ENCODE data around the gene SPPL2B. TPM values are rescaled to one million over a fixed set of nuclear protein-coding genes. Genes with fewer than 3 reads are reported as not detected.

Gene SPPL2B
- total RNA-seq, 2 donors from 2014 or later = 75.8 to 202 TPM

GRCh38 chr19:2381148-2381820, 52.8 kb downstream of the SPPL2B start:
- DNase-seq (no peak), ATAC-seq (no peak)
- H3K36me3 ChIP-seq (replicated peaks in 1 of 2; ENCODE audit: insufficient read depth in 1 of 2, low read depth in 2 of 2) = no peaks in the 10 kb centered on the region
- no peaks in the 10 kb centered on the region for H3K4me1 ChIP-seq
- intact Hi-C loops (cut with DNase I) = loop anchor here (10.0 kb wide), 1 partner anchor 226 kb away; the partner anchor contains the start of gene AP3D1
- H3K27me3 ChIP-seq = no peaks in the 10 kb centered on the region
- no peak overlapping the region for H3K4me3 ChIP-seq
- WGBS, 2 donors = 49 to 67% methylated on average over 17 to 18 of the region's 18 CpGs
- H3K9me3 ChIP-seq = peaks cover 0 to 6% (median 0%) of the 10 kb centered on the region in 3 donors
- H3K27ac ChIP-seq = no peak overlapping the region
- no peak for TF ChIP-seq POLR2A (IDR thresholded peaks at IDR 0.05)
- TF ChIP-seq CTCF (IDR thresholded peaks at IDR 0.05) = no peak

- ATAC-seq (no peak), DNase-seq (no peak)
- Histone ChIP-seq H3K27ac (no peak overlapping the region), H3K4me1 (no peaks in the 10 kb centered on the region), H3K27me3 (no peaks in the 10 kb centered on the region), H3K36me3 (replicated peaks in 1 of 2; ENCODE audit: insufficient read depth in 1 of 2, low read depth in 2 of 2) (no peaks in the 10 kb centered on the region), H3K9me3 (peaks cover 0 to 6% (median 0%) of the 10 kb centered on the region in 3 donors), H3K4me3 (no peak overlapping the region)
- intact Hi-C loops (cut with DNase I) = loop anchor here (10.0 kb wide), 1 partner anchor 228 kb away; the partner anchor contains the start of gene AP3D1
- whole genome bisulfite sequencing, 2 donors = 82 to 86% methylated on average over 13 of the region's 13 CpGs
- no peak for TF ChIP-seq POLR2A (IDR thresholded peaks at IDR 0.05)
Measured at GRCh38 chr19:2382530-2383222, 54.2 kb downstream of the SPPL2B start.

DNA sequence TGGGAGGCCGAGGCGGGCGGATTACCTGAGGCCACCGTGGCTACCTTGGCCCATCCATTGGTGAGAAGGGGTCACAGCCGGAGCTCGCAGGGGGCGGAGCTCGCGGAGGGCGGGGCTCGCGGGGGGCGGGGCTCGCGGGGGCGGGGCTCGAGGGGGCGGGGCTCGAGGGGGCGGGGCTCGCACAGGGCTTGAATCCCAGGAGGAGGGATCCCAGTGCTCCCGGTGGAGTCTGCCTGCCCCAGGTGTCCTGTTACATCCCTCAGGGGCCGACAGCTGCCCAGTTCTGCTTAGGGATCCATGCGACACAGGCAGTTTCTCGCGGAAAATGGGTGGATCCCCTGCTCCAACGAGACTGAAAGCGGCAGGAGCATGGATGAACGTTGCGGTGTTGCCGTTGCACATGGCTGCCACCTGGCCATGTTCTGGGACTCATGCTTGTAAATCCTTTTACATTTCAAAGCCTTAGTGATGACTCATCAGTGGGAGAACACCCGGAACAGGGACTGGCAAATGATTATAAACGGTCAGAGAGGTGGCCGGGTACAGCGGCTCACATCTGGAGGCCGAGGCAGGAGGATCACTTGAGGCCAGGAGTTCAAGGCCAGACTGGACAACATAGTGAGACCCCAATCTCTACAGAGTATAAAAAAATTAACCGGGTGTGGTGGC, 56.7 kb downstream of the SPPL2B start:
- H3K36me3 ChIP-seq (replicated peaks in 1 of 2; ENCODE audit: insufficient read depth in 1 of 2, low read depth in 2 of 2) = no peaks in the 10 kb centered on the region
- no peak overlapping the region for H3K27ac ChIP-seq
- no peaks in the 10 kb centered on the region for H3K27me3 ChIP-seq
- peaks cover 0 to 6% (median 0%) of the 10 kb centered on the region in 3 donors for H3K9me3 ChIP-seq
- ATAC-seq (peak; percentile 52), DNase-seq (peak; percentile 18 to 59 (median 42))
- no peak for TF ChIP-seq CTCF (IDR thresholded peaks at IDR 0.05)
- no peak for TF ChIP-seq POLR2A (IDR thresholded peaks at IDR 0.05)
- intact Hi-C loops (cut with DNase I) = loop anchor here (5.0 to 10.0 kb wide), 2 partner anchors 98 to 230 kb away; partner anchors contain the start of gene AP3D1
- 23 to 57% methylated on average over 11 to 34 of the region's 37 CpGs for WGBS, 2 donors
- H3K4me1 ChIP-seq = no peaks in the 10 kb centered on the region
- no peak overlapping the region for H3K4me3 ChIP-seq

DNA sequence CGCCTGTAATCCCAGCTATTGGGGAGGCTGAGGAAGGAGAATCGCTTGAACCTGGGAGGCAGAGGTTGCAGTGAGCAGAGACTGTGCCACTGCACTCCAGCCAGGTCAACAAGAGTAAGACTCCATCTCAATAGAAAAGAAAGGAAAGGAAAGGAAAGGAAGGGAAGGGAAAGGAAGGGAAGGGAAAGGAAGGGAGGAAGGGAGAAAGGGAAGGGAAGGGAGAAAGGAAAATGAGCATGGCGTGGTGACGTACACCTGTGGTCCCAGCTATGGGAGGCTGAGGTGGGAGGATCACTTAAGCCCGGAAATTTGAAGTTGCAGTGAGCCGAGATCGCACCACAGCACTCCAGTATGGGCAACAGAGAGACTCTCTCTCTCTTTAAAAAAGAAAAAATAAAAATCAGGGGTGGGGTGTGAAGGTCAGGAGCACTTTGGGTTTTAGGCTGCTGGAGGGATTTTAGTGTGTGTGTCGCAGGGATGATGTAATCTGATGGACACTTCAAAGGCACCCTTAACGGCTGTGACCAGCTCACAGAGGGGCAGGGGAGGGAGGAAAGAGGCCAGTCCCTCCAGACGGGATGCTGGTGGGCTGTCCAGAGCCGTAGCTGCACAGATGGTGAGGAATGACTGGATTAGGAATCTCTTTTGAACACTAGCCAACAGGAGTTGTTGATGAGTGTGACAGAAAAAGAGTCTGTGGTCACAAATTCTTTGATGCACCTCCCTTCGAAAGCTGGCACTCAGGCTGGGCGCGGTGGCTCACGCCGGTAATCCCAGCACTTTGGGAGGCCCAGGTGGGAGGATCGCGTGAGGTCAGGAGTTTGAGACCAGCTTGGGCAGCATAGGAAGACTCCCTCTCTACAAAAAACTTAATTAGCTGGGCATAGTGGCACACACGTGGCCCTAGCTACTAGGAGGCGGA, 59.1 kb downstream of the SPPL2B start:
- Histone ChIP-seq H3K27ac (no peak overlapping the region), H3K4me1 (no peaks in the 10 kb centered on the region), H3K9me3 (no peaks in the 10 kb centered on the region), H3K36me3 (replicated peaks in 1 of 2; ENCODE audit: insufficient read depth in 1 of 2, low read depth in 2 of 2) (no peaks in the 10 kb centered on the region), H3K4me3 (no peak overlapping the region), H3K27me3 (no peaks in the 10 kb centered on the region)
- DNase-seq (no peak), ATAC-seq (no peak)
- 68 to 74% methylated on average over 15 to 20 of the region's 20 CpGs for WGBS, 2 donors
- intact Hi-C loops (cut with DNase I) = loop anchor here (5.0 to 10.0 kb wide), 2 partner anchors 100 to 233 kb away; partner anchors contain the start of gene AP3D1
- TF ChIP-seq CTCF (IDR thresholded peaks at IDR 0.05) = no peak
- TF ChIP-seq POLR2A (IDR thresholded peaks at IDR 0.05) = no peak

Measured in body of pancreas (tissue), 4 donors.